Common myeloid progenitor, CD34-positive (primary cell): ENCODE data around the gene UBQLN1.

Experiments
- CTCF ChIA-PET: fragments of 350-600 bp; sonication (Branson Sonifier 250); formaldehyde crosslinking; loops from one replicate; lab custom pipeline; 2021; ENCODE audit warnings: antibody characterized with exemption; lab: Charles Lee
- POLR2A ChIA-PET: fragments of 350-600 bp; sonication (Branson Sonifier 250); formaldehyde crosslinking; loops from one replicate; lab custom pipeline; 2021; ENCODE audit warnings: antibody characterized with exemption; lab: Charles Lee
- DNase-seq, 3 donors: peaks; one replicate each; pipeline versions ENCODE4 v3.0.0 to v3.0.0-alpha.2; 2013
- H3K27ac ChIP-seq, 2 experiments: 1 replicate in 1 of 2; 2 replicates in 1 of 2; pipeline ENCODE4 v1.7.0; 2013; ENCODE audit warnings: inconsistent platforms in 2 of 2, low read length in 2 of 2, mild to moderate bottlenecking in 2 of 2, low read depth in 1 of 2, moderate library complexity in 1 of 2; ENCODE audit not compliant: severe bottlenecking in 2 of 2, insufficient read depth in 1 of 2, poor library complexity in 1 of 2
- H3K27me3 ChIP-seq, 5 experiments: replicated peaks in 2 of 5; 1 replicate in 3 of 5; 2 replicates in 2 of 5; pipeline versions ENCODE4 v1.6.1 to v1.7.0; 2013; ENCODE audit warnings: low read length in 4 of 5, mild to moderate bottlenecking in 2 of 5, moderate library complexity in 2 of 5, inconsistent platforms in 1 of 5; ENCODE audit not compliant: insufficient read depth in 5 of 5, control insufficient read depth in 4 of 5
- H3K36me3 ChIP-seq, 4 experiments: 1 replicate in 2 of 4; 2 replicates in 2 of 4; pipeline versions ENCODE4 v1.6.1 to v1.7.0; 2013; ENCODE audit warnings: low read length in 3 of 4, control low read depth in 1 of 4, mild to moderate bottlenecking in 1 of 4; ENCODE audit not compliant: control insufficient read depth in 4 of 4, insufficient read depth in 4 of 4
- H3K4me1 ChIP-seq, 4 experiments: 1 replicate in 3 of 4; 2 replicates in 1 of 4; pipeline versions ENCODE4 v1.6.1 to v1.7.1; 2013; ENCODE audit warnings: low read length in 3 of 4, mild to moderate bottlenecking in 3 of 4, control low read depth in 1 of 4, inconsistent platforms in 1 of 4, moderate library complexity in 1 of 4; ENCODE audit not compliant: control insufficient read depth in 4 of 4, insufficient read depth in 4 of 4; ENCODE audit errors: control extremely low read depth in 1 of 4
- H3K4me3 ChIP-seq, 7 experiments: 1 replicate in 4 of 7; 2 replicates in 3 of 7; pipeline versions ENCODE4 v1.5.1 to v1.7.0; 2013; ENCODE audit warnings: mild to moderate bottlenecking in 7 of 7, low read length in 6 of 7, moderate library complexity in 6 of 7, inconsistent platforms in 2 of 7, low read depth in 2 of 7, control low read depth in 1 of 7; ENCODE audit not compliant: insufficient read depth in 4 of 7, control insufficient read depth in 1 of 7; ENCODE audit errors: extremely low read depth in 1 of 7
- H3K9me3 ChIP-seq, 5 experiments: 1 replicate in 4 of 5; 2 replicates in 1 of 5; pipeline versions ENCODE4 v1.6.1 to v1.7.1; 2013; ENCODE audit warnings: low read length in 4 of 5, mild to moderate bottlenecking in 2 of 5, inconsistent platforms in 1 of 5, low read depth in 1 of 5, moderate library complexity in 1 of 5; ENCODE audit not compliant: control insufficient read depth in 4 of 5, insufficient read depth in 2 of 5; ENCODE audit errors: control extremely low read depth in 1 of 5
- WGBS: methylation state at CpG from one replicate; pipeline ENCODE4 v1.1.5; 2013; ENCODE audit not compliant: insufficient coverage; 5-methylcytosine and 5-hydroxymethylcytosine counted together

The UBQLN1 gene

DNA sequence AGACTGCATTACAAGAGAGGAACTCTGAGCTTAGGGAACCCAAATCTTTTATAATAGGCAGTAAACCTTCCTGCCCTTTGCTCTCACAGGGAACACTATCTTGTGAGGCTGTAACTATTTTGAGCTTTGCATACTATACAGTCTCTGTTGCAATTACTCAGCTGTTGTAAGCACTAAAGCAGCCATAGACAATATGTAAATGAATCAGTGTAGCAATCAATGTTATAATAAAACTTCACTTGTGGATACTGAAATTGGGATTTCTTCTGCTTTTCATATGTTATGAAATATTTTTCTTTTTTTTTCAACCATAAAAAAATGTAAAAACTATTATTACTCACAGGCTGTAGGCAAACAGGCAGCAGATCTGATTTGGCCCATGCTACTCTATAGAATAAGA, 16.7 kb upstream of the UBQLN1 start:
- CTCF ChIA-PET = no interaction called here
- no peaks in the 10 kb centered on the region for H3K36me3 ChIP-seq
- no peaks in the 10 kb centered on the region for H3K4me1 ChIP-seq
- H3K4me3 ChIP-seq = no peak overlapping the region
- no peaks in the 10 kb centered on the region for H3K27me3 ChIP-seq
- peaks cover 0 to 8% (median 0%) of the 10 kb centered on the region in 5 experiments for H3K9me3 ChIP-seq
- no peak for DNase-seq
- H3K27ac ChIP-seq = no peak overlapping the region
- POLR2A ChIA-PET = no interaction called here

DNA sequence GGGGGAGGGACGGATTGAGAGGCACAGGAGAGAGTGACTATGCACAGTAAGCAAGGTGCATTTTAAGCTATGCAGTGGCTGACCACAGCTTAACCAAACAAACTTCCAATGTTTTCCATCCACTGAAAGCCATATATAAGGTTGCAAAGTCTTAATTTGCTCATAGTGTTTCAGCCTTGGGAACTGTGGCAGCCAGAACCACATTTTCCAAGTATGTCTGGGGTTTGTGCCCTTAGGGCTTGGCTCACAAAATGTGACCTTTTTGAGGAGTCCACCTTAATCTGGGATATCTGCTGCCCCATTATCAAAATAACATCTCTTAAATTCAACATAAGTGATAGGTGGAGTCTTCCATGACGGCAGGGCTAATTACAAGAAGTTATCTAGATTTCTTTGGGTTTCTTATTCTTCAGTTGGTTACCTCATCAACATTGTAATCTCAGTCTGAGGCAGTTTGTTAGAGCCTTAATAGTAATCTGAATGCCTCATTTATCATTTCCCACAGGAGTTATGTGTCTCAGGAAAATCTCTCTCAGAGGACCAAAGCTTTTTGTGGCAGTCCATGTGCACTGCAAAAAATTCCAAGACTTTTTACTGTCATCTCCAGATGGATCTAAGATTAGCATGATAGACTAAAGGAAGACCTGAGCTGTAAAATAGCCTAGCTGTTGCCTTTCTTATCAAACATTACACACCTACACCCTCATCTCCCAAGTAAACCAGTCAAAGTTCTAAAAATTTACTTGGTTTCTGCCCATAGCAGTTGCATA, 15.2 kb upstream of the UBQLN1 start:
- no peak for DNase-seq
- CTCF ChIA-PET = interaction anchor here (1.5 to 1.6 kb wide), 2 partner anchors 9 to 184 kb away, joined by 3 read pairs; no protein-coding TSS in a partner anchor
- H3K36me3 ChIP-seq = no peaks in the 10 kb centered on the region
- no peak overlapping the region for H3K27ac ChIP-seq
- POLR2A ChIA-PET = no interaction called here
- no peaks in the 10 kb centered on the region for H3K27me3 ChIP-seq
- no peak overlapping the region for H3K4me3 ChIP-seq
- H3K9me3 ChIP-seq = peaks cover 0 to 8% (median 0%) of the 10 kb centered on the region in 5 experiments
- WGBS = 100% methylated on average over 2 of the region's 2 CpGs
- H3K4me1 ChIP-seq = no peaks in the 10 kb centered on the region

DNA sequence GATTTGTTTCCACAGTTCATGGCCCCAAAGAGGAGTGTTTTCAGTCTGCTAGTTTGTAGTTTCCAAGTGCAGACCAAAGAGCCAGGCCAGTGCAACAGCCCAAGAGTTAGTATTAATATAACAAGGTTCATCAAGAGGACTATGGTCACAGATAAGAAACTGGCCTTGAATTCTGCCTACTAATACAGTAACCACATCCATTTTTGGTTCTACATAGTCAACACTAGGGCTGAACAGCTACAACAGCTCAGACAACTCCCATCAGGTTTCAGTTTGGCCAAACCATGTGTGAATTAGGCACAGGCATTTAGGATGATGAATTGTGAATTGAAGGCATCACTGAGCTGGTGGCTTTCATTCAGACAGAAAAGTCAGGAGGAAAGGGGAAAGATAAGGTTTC, 13.8 kb upstream of the UBQLN1 start:
- no peak for DNase-seq
- Histone ChIP-seq H3K27ac (no peak overlapping the region), H3K27me3 (no peaks in the 10 kb centered on the region), H3K4me3 (no peak overlapping the region), H3K4me1 (no peaks in the 10 kb centered on the region), H3K36me3 (no peaks in the 10 kb centered on the region), H3K9me3 (peaks cover 0 to 9% (median 0%) of the 10 kb centered on the region in 5 experiments)
- CTCF ChIA-PET = no interaction called here
- POLR2A ChIA-PET = no interaction called here

DNA sequence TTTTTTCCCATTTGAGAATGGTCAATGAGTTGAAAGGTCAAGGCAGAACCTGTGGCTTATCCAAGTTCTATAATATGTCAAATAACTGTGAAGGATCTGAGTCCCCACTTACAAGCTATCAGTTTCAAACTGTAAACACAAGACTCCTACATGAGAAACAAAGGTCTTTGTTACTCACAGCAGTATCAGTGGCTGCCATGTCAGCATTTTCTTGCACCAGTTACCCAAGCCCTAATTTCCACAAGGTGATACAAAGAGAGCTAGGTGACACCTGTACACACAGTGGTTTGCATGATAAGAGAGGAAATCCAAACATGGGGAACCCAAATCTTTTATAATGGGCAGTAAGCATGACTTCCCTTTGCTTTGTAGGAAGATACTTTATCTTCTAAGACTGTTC, 8.0 kb upstream of the UBQLN1 start:
- H3K4me1 ChIP-seq = no peaks in the 10 kb centered on the region
- ChIA-PET POLR2A (no interaction called here), CTCF (interaction anchor here (1.2 kb wide), 1 partner anchor 67 kb away, joined by 5 read pairs; no protein-coding TSS in a partner anchor)
- no peaks in the 10 kb centered on the region for H3K36me3 ChIP-seq
- H3K9me3 ChIP-seq = peaks cover 0 to 3% (median 0%) of the 10 kb centered on the region in 5 experiments
- H3K4me3 ChIP-seq = no peak overlapping the region
- H3K27ac ChIP-seq = no peak overlapping the region
- H3K27me3 ChIP-seq = no peaks in the 10 kb centered on the region
- DNase-seq = no peak

DNA sequence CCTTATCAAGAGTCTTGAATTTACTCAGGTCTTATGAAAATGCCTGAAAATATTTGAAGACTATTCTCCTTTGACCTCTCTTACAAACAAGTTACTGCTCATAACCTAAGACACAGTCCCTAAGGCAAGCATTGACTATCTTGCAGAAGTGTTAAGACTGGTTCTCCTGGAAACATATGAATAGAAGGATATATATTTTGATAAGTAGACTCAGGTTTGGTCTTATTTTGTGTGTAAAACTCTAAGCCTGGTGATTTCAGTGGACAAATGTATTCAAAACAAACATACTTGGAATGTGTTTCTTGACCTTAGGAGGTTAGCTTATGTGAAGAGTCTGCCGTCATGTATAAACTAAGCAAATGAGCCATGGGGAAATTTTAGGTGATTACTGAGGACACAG, 7.5 kb upstream of the UBQLN1 start:
- Histone ChIP-seq H3K27me3 (no peaks in the 10 kb centered on the region), H3K27ac (no peak overlapping the region), H3K36me3 (no peaks in the 10 kb centered on the region), H3K9me3 (peaks cover 0 to 3% (median 0%) of the 10 kb centered on the region in 5 experiments), H3K4me1 (no peaks in the 10 kb centered on the region), H3K4me3 (no peak overlapping the region)
- 100% methylated on average over 1 of the region's 1 CpG for WGBS
- no peak for DNase-seq
- ChIA-PET POLR2A (no interaction called here), CTCF (interaction anchor here (1.2 kb wide), 1 partner anchor 66 kb away, joined by 5 read pairs; no protein-coding TSS in a partner anchor)

DNA sequence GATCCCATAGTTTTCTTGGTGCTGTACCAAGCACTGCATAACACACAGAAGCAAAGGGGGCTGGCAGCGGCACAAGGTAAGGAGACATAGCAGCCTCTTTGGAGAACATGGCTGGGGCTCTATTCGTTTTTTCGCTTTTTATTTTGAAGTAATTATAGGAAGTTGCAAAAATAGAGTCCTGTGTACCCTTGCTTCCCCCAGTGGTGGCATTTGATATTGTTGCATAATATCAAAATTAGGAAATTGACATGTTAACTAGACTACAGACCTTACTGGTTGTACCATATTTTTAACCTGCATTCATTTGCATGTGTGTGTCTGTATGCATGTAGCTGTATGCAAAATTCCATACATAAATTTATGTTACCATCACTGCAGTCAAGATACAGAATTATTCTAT, 6.6 kb upstream of the UBQLN1 start:
- Histone ChIP-seq H3K4me3 (no peak overlapping the region), H3K36me3 (no peaks in the 10 kb centered on the region), H3K27ac (no peak overlapping the region), H3K27me3 (no peaks in the 10 kb centered on the region), H3K4me1 (peaks cover 0 to under 1% (median under 1%) of the 10 kb centered on the region in 4 experiments), H3K9me3 (peaks cover 0 to 3% (median 0%) of the 10 kb centered on the region in 5 experiments)
- WGBS = 59% methylated on average over 3 of the region's 3 CpGs
- ChIA-PET CTCF (interaction anchor here (0.6 to 0.9 kb wide), 2 partner anchors 78 to 146 kb away, joined by 3 read pairs; no protein-coding TSS in a partner anchor), POLR2A (no interaction called here)
- peak; percentile 30 to 62 (median 59) for DNase-seq

DNA sequence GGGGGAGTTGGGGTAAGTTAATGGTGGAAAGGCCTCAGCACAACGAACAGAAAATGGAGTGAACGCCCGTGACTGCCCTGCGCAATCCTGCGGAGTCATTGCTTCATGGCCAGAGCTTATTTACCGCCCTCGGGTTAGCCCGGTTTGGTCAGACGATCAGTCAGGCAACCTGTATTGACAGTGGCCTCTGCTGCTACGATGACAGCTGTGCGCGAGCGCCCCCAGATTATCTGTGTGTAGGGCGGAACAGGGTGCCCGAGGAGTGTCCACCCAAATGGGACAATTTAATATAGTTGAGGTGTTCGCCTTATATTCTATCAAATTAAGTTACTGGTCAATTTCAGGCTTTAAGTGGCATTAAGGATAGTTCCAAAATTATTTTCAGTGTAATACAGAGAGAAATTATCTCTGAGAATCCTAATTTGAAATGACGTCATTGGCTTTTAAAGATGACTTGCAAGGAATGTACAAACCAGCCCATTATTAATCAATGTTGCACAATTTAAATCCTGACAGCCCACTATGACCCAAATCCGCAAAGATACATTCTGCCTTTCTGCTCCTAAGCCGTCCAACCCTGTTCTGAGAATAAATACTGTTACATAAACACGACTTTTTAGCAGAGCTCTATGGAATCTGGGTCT, 879 bp upstream of the UBQLN1 start:
- H3K9me3 ChIP-seq = no peaks in the 10 kb centered on the region
- DNase-seq = peak; percentile 69 to 80 (median 76)
- POLR2A ChIA-PET = interaction anchor here (0.6 to 1.2 kb wide), 4 partner anchors 9 to 97 kb away, joined by 3 to 4 read pairs (median 3); partner anchors contain the start of gene IDNK
- H3K27me3 ChIP-seq = no peaks in the 10 kb centered on the region
- WGBS = 22% methylated on average over 14 of the region's 20 CpGs
- CTCF ChIA-PET = interaction anchor here (0.8 to 3.4 kb wide), 14 partner anchors 9 to 88 kb away, joined by 3 to 16 read pairs (median 4); no protein-coding TSS in a partner anchor
- H3K36me3 ChIP-seq = peaks cover 0 to 5% (median 0%) of the 10 kb centered on the region in 4 experiments
- H3K27ac ChIP-seq = peak overlapping the region; percentile 97 to 99
- H3K4me3 ChIP-seq = peak overlapping the region; percentile 85 to 98 (median 92)
- H3K4me1 ChIP-seq = peaks cover 10 to 24% (median 18%) of the 10 kb centered on the region in 4 experiments
